HEK293T (cell line): ENCODE results near the gene NEMP1.

Source experiments
- BHLHE40 ChIP-seq: fragments of 450-650 bp; IDR thresholded peaks from 2 replicates; pipeline ENCODE4 v1.6.1; 2016; ENCODE audit warnings: mild to moderate bottlenecking, moderate library complexity, borderline replicate concordance
- ELF4 ChIP-seq: fragments of 450-650 bp; IDR thresholded peaks from 2 replicates; pipeline ENCODE4 v1.6.1; 2017; ENCODE audit warnings: antibody characterized with exemption
- FOXA1 ChIP-seq: fragments of 450-650 bp; IDR thresholded peaks from 2 replicates; pipeline ENCODE4 v1.6.1; 2016; ENCODE audit warnings: mild to moderate bottlenecking
- FOXM1 ChIP-seq: fragments of 450-650 bp; IDR thresholded peaks from 2 replicates; pipeline ENCODE4 v1.6.1; 2017; ENCODE audit warnings: mild to moderate bottlenecking, borderline replicate concordance
- HDGF ChIP-seq: fragments of 450-650 bp; IDR thresholded peaks from 2 replicates; pipeline ENCODE4 v1.6.1; 2017; ENCODE audit warnings: antibody characterized with exemption, borderline replicate concordance
- L3MBTL2 ChIP-seq: fragments of 450-650 bp; conservative IDR thresholded peaks from 2 replicates; pipeline ENCODE4 v1.6.1; 2016; ENCODE audit warnings: mild to moderate bottlenecking
- LEF1 ChIP-seq: fragments of 450-650 bp; IDR thresholded peaks from 2 replicates; pipeline ENCODE4 v1.6.1; 2017; ENCODE audit warnings: mild to moderate bottlenecking, borderline replicate concordance
- PKNOX1 ChIP-seq: fragments of 450-650 bp; IDR thresholded peaks from 2 replicates; pipeline ENCODE4 v1.6.1; 2016
- SP1 ChIP-seq: fragments of 450-650 bp; IDR thresholded peaks from 2 replicates; pipeline ENCODE4 v1.6.1; 2017
- SUZ12 ChIP-seq: fragments of 450-650 bp; IDR thresholded peaks from 2 replicates; pipeline ENCODE4 v1.6.1; 2016; ENCODE audit warnings: mild to moderate bottlenecking

- TF ChIP-seq FOXA1 (no peak), PKNOX1 (no peak), FOXM1 (no peak), BHLHE40 (no peak), SUZ12 (no peak), HDGF (no peak), L3MBTL2 (no peak), LEF1 (no peak), ELF4 (no peak), SP1 (no peak)
These were observed 45.8 kb upstream of the NEMP1 start for GRCh38 chr12:57124261-57124877.
